ENCODE data around the gene GATB.

GATB gene

DNA sequence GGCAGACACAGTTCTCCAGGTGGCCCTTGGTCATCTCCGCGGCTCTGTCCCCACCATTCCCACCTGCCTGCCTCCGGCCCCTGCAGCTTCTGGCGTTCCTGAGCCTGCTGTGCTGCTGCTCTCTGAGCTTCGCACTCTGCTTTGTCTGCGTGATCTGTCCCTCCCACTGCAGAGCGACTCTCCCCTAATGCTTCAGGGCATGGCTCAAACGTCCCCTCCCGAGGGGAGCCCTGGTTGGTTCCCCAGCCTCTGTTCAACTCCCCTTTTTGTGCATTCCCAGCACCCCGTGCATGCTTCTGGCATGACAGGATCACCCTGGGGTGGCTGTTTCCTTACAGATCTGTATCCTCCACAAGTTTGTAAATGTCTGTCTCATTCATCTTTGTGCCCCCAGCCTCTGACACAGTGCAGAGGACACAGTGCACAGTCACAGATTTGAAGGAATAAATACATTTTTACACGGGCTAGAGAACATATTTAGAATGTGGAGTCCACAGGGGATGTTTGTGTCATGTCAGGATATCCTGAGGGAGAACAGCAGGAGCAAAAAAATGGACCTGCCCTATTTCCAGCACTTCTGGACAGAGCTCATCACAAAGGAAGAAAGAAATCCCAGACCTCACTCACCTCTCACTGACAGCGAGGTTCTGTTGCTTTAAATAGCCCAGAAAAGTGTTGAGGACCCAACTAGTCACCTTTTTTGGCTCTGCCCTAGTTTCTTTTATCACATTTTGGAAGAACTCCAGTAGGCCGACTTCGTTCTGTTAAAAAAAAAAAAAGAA, 72.6 kb downstream of the GATB start:
- TF ChIP-seq, protein P1, sequence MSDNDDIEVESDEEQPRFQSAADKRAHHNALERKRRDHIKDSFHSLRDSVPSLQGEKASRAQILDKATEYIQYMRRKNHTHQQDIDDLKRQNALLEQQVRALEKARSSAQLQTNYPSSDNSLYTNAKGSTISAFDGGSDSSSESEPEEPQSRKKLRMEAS (IDR thresholded peaks at IDR 0.05; ENCODE audit: low read depth, low read length), result no peak
- TF ChIP-seq POLR2A (IDR thresholded peaks at IDR 0.05; ENCODE audit: extremely low read depth, insufficient read length), result no peak
- TF ChIP-seq MYC (IDR thresholded peaks at IDR 0.05; ENCODE audit: low read depth, low read length), result no peak
- TF ChIP-seq, protein P2, sequence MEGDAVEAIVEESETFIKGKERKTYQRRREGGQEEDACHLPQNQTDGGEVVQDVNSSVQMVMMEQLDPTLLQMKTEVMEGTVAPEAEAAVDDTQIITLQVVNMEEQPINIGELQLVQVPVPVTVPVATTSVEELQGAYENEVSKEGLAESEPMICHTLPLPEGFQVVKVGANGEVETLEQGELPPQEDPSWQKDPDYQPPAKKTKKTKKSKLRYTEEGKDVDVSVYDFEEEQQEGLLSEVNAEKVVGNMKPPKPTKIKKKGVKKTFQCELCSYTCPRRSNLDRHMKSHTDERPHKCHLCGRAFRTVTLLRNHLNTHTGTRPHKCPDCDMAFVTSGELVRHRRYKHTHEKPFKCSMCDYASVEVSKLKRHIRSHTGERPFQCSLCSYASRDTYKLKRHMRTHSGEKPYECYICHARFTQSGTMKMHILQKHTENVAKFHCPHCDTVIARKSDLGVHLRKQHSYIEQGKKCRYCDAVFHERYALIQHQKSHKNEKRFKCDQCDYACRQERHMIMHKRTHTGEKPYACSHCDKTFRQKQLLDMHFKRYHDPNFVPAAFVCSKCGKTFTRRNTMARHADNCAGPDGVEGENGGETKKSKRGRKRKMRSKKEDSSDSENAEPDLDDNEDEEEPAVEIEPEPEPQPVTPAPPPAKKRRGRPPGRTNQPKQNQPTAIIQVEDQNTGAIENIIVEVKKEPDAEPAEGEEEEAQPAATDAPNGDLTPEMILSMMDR (IDR thresholded peaks at IDR 0.05; ENCODE audit: low read depth, low read length), result no peak
- H3K4me3 ChIP-seq (ENCODE audit: low read depth, low read length), result no peak overlapping the region
- no peak for DNase-seq (ENCODE audit: low read depth)

DNA sequence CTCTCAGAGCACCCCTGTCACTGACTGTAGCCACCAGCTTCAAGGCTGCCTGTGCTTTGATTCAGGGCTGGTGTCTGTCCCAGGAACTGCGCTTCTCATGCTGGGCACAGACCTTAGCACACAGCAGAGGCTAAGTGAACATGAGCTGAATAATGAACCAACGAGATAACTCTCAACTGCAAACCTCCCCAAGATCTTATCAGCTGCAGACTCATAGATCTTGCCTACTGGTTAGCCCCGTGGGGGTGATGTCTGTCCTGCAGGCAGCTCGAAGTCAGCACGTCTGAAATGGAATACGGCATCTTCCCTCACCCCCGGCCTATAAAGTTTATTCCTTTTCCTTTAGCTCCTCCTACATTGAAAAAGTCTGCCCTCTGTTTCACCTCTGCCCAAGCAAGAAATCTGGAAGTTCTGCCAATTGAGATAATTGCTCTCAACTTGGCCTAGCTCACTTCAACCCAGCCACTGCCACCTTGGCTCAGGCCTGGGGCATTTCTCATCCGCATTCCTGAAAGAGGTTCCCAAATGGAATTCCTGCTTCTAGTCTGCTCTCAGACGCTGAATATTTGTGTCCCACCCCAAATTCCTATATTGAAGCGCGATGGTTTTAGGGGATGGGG, 73.7 kb downstream of the GATB start:
- TF ChIP-seq, protein P1 (IDR thresholded peaks at IDR 0.05; ENCODE audit: low read depth, low read length), result no peak
- TF ChIP-seq MYC (IDR thresholded peaks at IDR 0.05; ENCODE audit: low read depth, low read length) (no peak), POLR2A (IDR thresholded peaks at IDR 0.05; ENCODE audit: extremely low read depth, insufficient read length) (no peak)
- TF ChIP-seq, protein P2 (IDR thresholded peaks at IDR 0.05; ENCODE audit: low read depth, low read length), result no peak
- no peak overlapping the region for H3K4me3 ChIP-seq (ENCODE audit: low read depth, low read length)
- no peak for DNase-seq (ENCODE audit: low read depth)

DNA sequence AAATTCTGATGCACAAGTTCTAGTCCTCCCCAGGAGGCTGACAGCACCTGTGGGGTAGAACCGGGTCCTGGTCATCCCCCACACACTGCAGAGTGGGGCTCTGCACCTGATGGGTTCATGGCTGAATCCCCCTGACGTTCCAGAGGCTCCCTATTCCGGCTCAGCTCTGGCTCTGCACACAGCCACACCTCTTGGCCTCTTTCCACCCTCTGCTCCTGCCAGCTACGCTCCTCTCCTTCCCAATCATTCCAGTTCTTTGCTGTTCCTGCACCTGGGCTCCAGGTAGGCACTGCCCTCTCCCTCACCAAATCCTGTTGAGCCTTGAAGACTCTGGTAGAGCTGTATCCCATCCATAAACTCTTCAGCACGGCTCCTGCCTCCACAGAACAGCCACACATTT, 75.5 kb downstream of the GATB start:
- TF ChIP-seq, protein P1 (IDR thresholded peaks at IDR 0.05; ENCODE audit: low read depth, low read length), result no peak
- TF ChIP-seq, protein P2 (IDR thresholded peaks at IDR 0.05; ENCODE audit: low read depth, low read length), result no peak
- TF ChIP-seq POLR2A (IDR thresholded peaks at IDR 0.05; ENCODE audit: extremely low read depth, insufficient read length) (no peak), MYC (IDR thresholded peaks at IDR 0.05; ENCODE audit: low read depth, low read length) (no peak)
- DNase-seq (ENCODE audit: low read depth), result no peak

DNA sequence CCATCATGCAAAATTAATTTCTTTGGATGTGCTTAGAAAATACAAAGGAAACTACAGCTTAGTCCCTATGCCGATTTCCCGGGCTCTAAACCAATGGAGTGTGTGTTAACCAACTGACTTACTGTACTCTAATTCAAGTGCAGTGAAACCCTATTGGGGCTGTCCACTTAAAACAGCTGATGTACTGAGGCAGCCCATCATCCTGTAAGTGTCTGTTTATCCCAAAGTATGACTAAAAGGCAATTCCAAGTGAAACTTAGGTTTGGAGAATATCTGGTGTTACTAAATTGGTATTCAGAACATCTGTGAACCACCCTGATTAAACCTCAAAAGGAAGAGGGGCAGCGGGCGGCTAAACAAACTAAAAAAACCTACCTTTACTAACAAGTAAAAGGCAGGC, 79.7 kb downstream of the GATB start:
- no peak for DNase-seq (ENCODE audit: low read depth)
- no peak overlapping the region for H3K4me3 ChIP-seq (ENCODE audit: low read depth, low read length)
- TF ChIP-seq POLR2A (IDR thresholded peaks at IDR 0.05; ENCODE audit: extremely low read depth, insufficient read length), result no peak
- TF ChIP-seq, protein P2 (IDR thresholded peaks at IDR 0.05; ENCODE audit: low read depth, low read length), result no peak
- no peak for TF ChIP-seq MYC (IDR thresholded peaks at IDR 0.05; ENCODE audit: low read depth, low read length)
- TF ChIP-seq, protein P1 (IDR thresholded peaks at IDR 0.05; ENCODE audit: low read depth, low read length), result no peak

More for the DNA sequence above, 75.5 kb downstream of the GATB start:
- H3K4me3 ChIP-seq (ENCODE audit: low read depth, low read length), result no peak overlapping the region

DNA sequence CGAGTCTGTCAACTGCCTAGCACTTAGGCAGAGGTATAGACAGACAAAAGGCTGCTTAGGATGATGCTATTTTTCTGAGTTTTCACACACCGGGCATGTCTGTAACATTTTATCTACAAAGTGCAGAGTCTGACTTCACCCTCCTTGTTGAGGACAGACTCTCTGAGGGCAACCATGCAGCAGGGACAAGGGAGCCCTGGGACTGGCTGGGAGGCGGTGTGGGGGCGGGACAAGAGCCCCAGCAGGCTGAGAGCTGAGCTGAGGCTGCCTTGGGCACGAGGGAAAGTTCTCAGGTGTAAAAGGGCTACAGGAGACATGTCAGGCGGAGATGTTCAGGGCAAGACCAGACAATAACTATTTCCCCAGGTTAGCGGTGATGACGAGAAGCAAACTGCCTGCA, 81.6 kb downstream of the GATB start:
- no peak for DNase-seq (ENCODE audit: low read depth)
- no peak overlapping the region for H3K4me3 ChIP-seq (ENCODE audit: low read depth, low read length)
- TF ChIP-seq, protein P2 (IDR thresholded peaks at IDR 0.05; ENCODE audit: low read depth, low read length), result no peak
- TF ChIP-seq, protein P1 (IDR thresholded peaks at IDR 0.05; ENCODE audit: low read depth, low read length), result no peak
- no peak for TF ChIP-seq POLR2A (IDR thresholded peaks at IDR 0.05; ENCODE audit: extremely low read depth, insufficient read length)
- TF ChIP-seq MYC (IDR thresholded peaks at IDR 0.05; ENCODE audit: low read depth, low read length), result no peak

Measured in NB4 (cell line).